Stomach smooth muscle (tissue), 2 donors: ENCODE results near the gene MOB3C.
A peak's percentile ranks its signal among the peaks of the same experiment; 100 is the strongest.

ENCODE experiments used
- H3K27ac ChIP-seq: one replicate; pipeline ENCODE4 v1.7.0; 2013; ENCODE audit warnings: mild to moderate bottlenecking, low read length, inconsistent platforms
- H3K27me3 ChIP-seq, 2 donors: one replicate each; pipeline ENCODE4 v1.7.0; 2013; ENCODE audit warnings: low read length in 2 of 2; ENCODE audit not compliant: insufficient read depth in 2 of 2, control insufficient read depth in 1 of 2
- H3K36me3 ChIP-seq, 2 donors: one replicate each; pipeline ENCODE4 v1.7.0; 2013; ENCODE audit warnings: low read length in 2 of 2; ENCODE audit not compliant: control insufficient read depth in 2 of 2, insufficient read depth in 2 of 2
- H3K4me1 ChIP-seq: one replicate; pipeline ENCODE4 v1.7.0; 2013; ENCODE audit warnings: low read length; ENCODE audit not compliant: control insufficient read depth, insufficient read depth
- H3K4me3 ChIP-seq, 2 donors: one replicate each; pipeline ENCODE4 v1.7.0; 2013; ENCODE audit warnings: low read length in 2 of 2
- H3K9ac ChIP-seq, 2 donors: one replicate each; pipeline ENCODE4 v1.7.0; 2013; ENCODE audit warnings: low read length in 2 of 2, mild to moderate bottlenecking in 1 of 2
- H3K9me3 ChIP-seq, 2 donors: one replicate each; pipeline ENCODE4 v1.7.0; 2013; ENCODE audit warnings: low read length in 2 of 2; ENCODE audit not compliant: control insufficient read depth in 2 of 2
- donor health status: healthy.
- donor health status: Pancreatic carcinoma.

MOB3C gene

DNA sequence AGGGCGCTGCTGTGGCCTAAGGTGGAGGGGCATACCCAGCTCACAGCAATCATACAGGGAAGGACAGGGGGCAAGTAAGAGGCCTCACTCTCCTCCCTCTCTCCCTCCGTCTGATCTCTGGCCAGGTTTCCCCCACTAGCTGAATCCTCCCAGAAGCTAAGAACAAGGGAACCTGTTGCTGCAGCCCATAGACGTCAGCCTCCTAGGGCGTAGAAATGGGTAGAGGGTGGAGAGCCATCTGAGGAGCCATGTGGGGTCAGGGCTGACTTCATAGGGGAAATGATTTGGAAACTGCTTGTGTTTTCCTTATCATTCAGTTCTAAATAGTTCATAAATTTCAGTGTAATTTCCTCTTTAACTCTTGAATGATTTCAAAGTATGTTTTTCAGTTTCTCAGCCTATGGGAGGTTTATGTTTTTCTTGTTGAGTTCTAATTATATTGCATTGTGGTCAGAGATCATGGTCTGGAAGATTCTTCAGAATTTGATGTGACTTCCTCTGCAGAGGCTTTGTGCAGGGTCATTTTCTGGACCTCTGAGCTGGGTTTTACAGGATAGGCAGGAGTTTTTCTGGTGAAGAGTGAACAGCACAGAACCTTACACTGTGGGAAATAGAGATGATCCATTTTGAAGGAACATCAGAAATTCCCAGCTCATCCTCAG lies 2.3 kb upstream of the MOB3C start:
- H3K27me3 ChIP-seq = no peaks in the 10 kb centered on the region
- H3K36me3 ChIP-seq = no peaks in the 10 kb centered on the region
- peaks cover 30% of the 10 kb centered on the region for H3K4me1 ChIP-seq
- H3K27ac ChIP-seq = no peak overlapping the region
- H3K4me3 ChIP-seq = no peak overlapping the region
- no peak overlapping the region for H3K9ac ChIP-seq
- no peaks in the 10 kb centered on the region for H3K9me3 ChIP-seq

DNA sequence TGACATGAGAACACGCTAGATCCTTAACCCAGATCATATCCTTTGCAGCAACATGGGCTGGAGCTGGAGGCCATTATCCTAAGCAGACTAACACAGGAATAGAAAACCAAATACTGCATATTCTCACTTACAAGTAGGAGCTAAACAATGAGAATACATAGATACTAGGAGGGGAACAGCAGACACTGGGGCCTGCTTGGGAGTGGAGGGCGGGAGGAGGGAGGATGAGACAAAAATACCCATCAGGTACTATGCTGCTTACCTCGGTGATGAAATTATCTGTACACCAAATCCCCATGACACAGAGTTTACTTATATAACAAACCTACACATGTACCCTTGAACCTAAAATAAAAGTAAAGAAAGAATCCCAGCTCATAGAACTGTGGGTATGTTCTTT lies 1.2 kb upstream of the MOB3C start:
- no peaks in the 10 kb centered on the region for H3K27me3 ChIP-seq
- peaks cover 39% of the 10 kb centered on the region for H3K4me1 ChIP-seq
- H3K9ac ChIP-seq = no peak overlapping the region
- H3K27ac ChIP-seq = no peak overlapping the region
- peak overlapping the region in 1 of 2 donors; percentile 74 for H3K4me3 ChIP-seq
- H3K9me3 ChIP-seq = no peaks in the 10 kb centered on the region
- H3K36me3 ChIP-seq = peaks cover 0 to 2% of the 10 kb centered on the region in 2 donors

- Histone ChIP-seq H3K9me3 (no peaks in the 10 kb centered on the region), H3K27ac (peak overlapping the region; percentile 87), H3K4me3 (peak overlapping the region; percentile 74 to 94), H3K4me1 (peaks cover 42% of the 10 kb centered on the region), H3K27me3 (no peaks in the 10 kb centered on the region), H3K9ac (peak overlapping the region; percentile 80 to 84), H3K36me3 (peaks cover 0 to 2% of the 10 kb centered on the region in 2 donors)
These were observed 643 bp upstream of the MOB3C start for GRCh38 chr1:46617108-46617800.

DNA sequence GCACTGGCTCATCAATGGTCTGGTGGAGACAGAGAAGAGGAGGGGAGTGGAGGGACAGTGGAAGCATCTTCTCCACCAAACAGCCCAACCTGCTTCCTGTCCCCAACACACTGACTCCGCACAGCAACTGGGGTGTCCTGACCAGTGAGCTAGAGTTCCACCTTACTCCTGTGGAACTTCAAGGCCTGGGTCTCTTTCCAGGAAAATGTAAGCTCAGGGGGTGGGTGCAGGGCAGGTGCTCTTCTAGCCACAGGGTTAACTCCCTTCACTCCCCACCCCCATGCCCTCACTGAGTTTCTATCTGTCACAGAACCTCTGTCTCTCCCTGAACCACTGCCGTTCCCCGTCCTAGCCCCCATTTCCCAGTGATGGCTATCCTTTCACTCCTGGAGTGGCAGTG lies 876 bp downstream of the MOB3C start:
- H3K27ac ChIP-seq = peak overlapping the region; percentile 87
- H3K9me3 ChIP-seq = no peaks in the 10 kb centered on the region
- no peaks in the 10 kb centered on the region for H3K27me3 ChIP-seq
- H3K9ac ChIP-seq = peak overlapping the region; percentile 80 to 85
- peaks cover 55% of the 10 kb centered on the region for H3K4me1 ChIP-seq
- peaks cover 5 to 6% of the 10 kb centered on the region in 2 donors for H3K36me3 ChIP-seq
- peak overlapping the region; percentile 74 to 94 for H3K4me3 ChIP-seq

- Histone ChIP-seq H3K36me3 (peaks cover 5 to 7% of the 10 kb centered on the region in 2 donors), H3K4me3 (peak overlapping the region; percentile 74 to 94), H3K27me3 (no peaks in the 10 kb centered on the region), H3K9ac (peak overlapping the region; percentile 80 to 85), H3K27ac (peak overlapping the region; percentile 87), H3K9me3 (no peaks in the 10 kb centered on the region), H3K4me1 (peaks cover 55% of the 10 kb centered on the region)
These were observed 1.5 kb downstream of the MOB3C start for GRCh38 chr1:46615088-46615487.

DNA sequence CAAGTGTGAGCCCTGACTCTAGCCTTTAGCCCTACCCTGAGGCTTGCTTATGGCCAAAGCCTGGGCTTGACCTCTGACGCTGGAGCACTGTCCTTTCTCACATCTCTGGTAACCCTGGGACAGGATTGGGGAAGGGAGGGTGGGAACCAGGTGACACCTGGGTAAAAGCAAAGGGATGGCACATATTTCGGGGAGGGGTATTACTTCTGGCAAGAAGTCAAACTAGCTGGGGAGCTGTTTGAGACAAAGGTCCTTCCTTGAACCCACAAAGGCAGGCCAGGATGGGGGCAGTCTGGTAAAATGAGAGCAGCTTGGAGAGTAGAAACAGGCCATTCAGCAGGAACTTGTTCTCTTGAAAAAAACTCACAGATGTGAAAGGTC lies 2.0 kb downstream of the MOB3C start:
- Histone ChIP-seq H3K9ac (no peak overlapping the region), H3K36me3 (peaks cover 10% of the 10 kb centered on the region in 2 donors), H3K27ac (peak overlapping the region; percentile 87), H3K9me3 (no peaks in the 10 kb centered on the region), H3K27me3 (no peaks in the 10 kb centered on the region), H3K4me3 (peak overlapping the region in 1 of 2 donors; percentile 58), H3K4me1 (peaks cover 55% of the 10 kb centered on the region)

GRCh38 chr1:46613661-46614603 lies 2.7 kb downstream of the MOB3C start:
- Histone ChIP-seq H3K9ac (peak overlapping the region; percentile 11 to 36), H3K4me1 (peaks cover 55% of the 10 kb centered on the region), H3K27ac (peak overlapping the region; percentile 41), H3K36me3 (peaks cover 16 to 17% of the 10 kb centered on the region in 2 donors), H3K9me3 (no peaks in the 10 kb centered on the region), H3K4me3 (peak overlapping the region; percentile 50 to 58), H3K27me3 (no peaks in the 10 kb centered on the region)

GRCh38 chr1:46612937-46613660 lies 3.5 kb downstream of the MOB3C start:
- Histone ChIP-seq H3K27ac (peak overlapping the region; percentile 41), H3K4me3 (peak overlapping the region; percentile 50 to 58), H3K4me1 (peaks cover 55% of the 10 kb centered on the region), H3K9ac (peak overlapping the region in 1 of 2 donors; percentile 11), H3K9me3 (no peaks in the 10 kb centered on the region), H3K27me3 (no peaks in the 10 kb centered on the region), H3K36me3 (peaks cover 23 to 25% of the 10 kb centered on the region in 2 donors)

GRCh38 chr1:46611691-46612221 lies 4.9 kb downstream of the MOB3C start:
- Histone ChIP-seq H3K27ac (peak overlapping the region; percentile 31), H3K36me3 (peaks cover 26% of the 10 kb centered on the region in 2 donors), H3K4me3 (peak overlapping the region in 1 of 2 donors; percentile 40), H3K4me1 (peaks cover 51% of the 10 kb centered on the region), H3K9me3 (no peaks in the 10 kb centered on the region), H3K9ac (peak overlapping the region; percentile 36 to 38), H3K27me3 (no peaks in the 10 kb centered on the region)
